Skin epidermis (tissue), 12 donors: ENCODE measurements around the gene CWC27.

Source experiments
- H3K27ac ChIP-seq, 21 experiments: fragments of 200-600 bp; sonication (generic) in 11 of 21; one replicate each; pipeline ENCODE4 v1.5.0; 2020; ENCODE audit warnings: mild to moderate bottlenecking in 3 of 21, inconsistent platforms in 2 of 21, moderate library complexity in 2 of 21
- H3K4me3 ChIP-seq, 7 experiments: fragments of 200-600 bp; sonication (generic) in 2 of 7; one replicate each; pipeline ENCODE4 v1.5.0; 2020; ENCODE audit warnings: inconsistent platforms in 2 of 7, mild to moderate bottlenecking in 2 of 7, moderate library complexity in 1 of 7

The CWC27 gene

DNA sequence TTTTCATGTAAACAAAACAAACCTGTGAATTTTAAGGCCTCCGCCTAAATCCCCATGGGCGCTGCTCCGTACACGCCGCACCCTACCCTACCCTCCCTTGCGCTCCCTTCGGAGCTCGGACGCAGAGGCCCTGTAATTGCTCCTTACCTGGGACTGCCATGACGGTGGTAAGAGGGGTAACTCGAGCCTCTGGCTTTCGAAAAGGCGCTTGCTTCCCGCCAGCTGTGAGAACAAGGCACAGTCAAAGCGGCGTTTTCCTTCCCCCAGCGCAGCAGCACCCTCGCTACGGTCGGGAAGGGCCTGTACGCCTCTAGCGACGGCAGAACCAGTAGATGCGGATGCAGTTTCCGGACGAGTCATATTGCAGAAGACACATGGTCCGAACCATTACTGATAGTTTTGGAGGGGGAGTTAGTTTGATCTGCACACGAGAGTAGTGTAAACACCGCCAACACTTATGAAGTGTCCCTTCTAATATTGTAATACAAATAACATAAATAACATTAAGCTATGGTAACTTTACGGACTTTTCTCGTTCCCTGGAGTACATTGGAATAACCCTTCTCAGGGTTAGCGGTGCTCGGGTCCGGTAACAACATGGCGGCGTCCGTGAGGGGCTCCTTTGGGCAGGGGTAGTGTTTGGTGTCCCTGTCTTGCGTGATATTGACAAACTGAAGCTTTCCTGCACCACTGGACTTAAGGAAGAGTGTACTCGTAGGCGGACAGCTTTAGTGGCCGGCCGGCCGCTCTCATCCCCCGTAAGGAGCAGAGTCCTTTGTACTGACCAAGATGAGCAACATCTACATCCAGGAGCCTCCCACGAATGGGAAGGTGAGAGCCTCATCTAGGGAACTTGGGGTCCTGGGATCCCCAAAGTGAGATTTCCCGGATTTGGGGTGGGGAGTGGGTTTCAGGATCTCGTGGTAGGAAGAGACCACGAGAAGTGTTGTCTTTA lies at the start of gene CWC27, which contains the start of gene SREK1IP1:
Gene CWC27 (plus strand): TSS at position 573 of the 955 bp plus-strand sequence. CDS start 217 bp downstream, at position 790.
Gene SREK1IP1 (minus strand): TSS at position 334 of the 955 bp plus-strand sequence. CDS start 174 bp downstream, at position 160.
- peak within 1 kb of the TSS; percentile 59 to 98 (median 84) for H3K4me3 ChIP-seq

GRCh38 chr5:64722588-64722987 lies 46.1 kb upstream of the CWC27 start:
- no peak overlapping the region for H3K27ac ChIP-seq
- no peak overlapping the region for H3K4me3 ChIP-seq

More for the DNA sequence above, at the start of gene CWC27, which contains the start of gene SREK1IP1:
- peak within 1 kb of the TSS; percentile 77 to 99 (median 94) for H3K27ac ChIP-seq

GRCh38 chr5:64727150-64727549 lies 41.6 kb upstream of the CWC27 start:
- Histone ChIP-seq H3K27ac (no peak overlapping the region), H3K4me3 (no peak overlapping the region)

- H3K27ac ChIP-seq, result no peak overlapping the region
- no peak overlapping the region for H3K4me3 ChIP-seq
Observed at GRCh38 chr5:64742411-64742810, 26.3 kb upstream of the CWC27 start.

DNA sequence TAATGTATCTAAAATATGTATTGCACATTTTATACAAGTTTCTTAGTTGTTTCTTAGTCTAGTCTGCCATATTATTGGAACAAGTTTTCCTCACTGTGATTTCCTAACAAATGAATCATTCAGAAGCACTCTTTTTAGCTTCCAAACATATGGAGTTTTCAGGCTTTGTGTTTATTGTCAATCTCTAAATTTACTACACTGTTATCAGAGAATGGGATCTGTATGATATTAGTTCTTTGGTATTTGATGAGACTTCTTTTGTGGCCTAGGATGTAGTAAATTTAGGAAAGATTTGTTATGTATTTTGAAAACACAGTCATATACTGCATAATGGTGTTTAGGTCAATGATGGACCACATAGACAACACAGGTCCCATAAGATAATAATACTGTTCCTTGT lies 25.9 kb upstream of the CWC27 start:
- Histone ChIP-seq H3K4me3 (no peak overlapping the region), H3K27ac (no peak overlapping the region)

DNA sequence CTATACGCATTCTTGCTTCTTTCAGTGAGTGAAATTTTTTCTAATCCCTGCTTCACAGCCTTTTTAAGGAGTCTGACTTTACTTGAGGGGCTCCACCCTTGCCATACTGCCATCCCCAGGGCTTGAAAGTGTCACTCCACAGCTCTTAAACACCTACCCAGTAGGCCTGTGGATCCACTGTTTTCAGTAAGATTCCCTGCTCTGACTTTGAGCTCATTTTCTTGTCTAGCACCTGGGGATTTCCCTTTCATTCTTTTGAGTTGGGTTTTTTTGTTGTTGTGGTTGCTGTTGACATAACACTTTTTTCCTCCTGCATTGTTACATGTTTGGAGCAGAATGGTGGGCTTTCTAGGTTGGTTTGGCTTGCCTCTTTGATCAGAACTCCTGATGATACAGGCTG lies 23.8 kb upstream of the CWC27 start:
- Histone ChIP-seq H3K27ac (no peak overlapping the region), H3K4me3 (no peak overlapping the region)

DNA sequence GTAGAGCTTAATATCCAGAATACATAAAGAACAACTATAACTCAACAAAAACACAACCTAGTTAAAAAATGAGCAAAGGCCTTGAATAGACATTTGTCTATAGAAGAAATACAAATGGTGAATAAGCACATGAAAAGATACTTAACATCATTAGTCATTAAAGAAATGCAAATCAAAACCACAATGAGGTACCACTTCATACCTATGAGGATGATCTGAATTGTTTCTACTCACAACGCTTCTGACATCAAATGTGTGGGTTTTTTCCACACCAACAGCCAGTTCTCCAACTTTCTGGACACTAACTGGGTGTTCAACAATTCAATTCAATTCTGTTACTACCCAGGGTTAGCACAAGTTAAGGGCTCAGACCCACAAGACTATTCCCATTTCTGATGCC lies 22.3 kb upstream of the CWC27 start:
- H3K27ac ChIP-seq, result no peak overlapping the region
- H3K4me3 ChIP-seq, result no peak overlapping the region

- Histone ChIP-seq H3K4me3 (no peak overlapping the region), H3K27ac (no peak overlapping the region)
Observed at GRCh38 chr5:64749385-64749784, 19.3 kb upstream of the CWC27 start.

DNA sequence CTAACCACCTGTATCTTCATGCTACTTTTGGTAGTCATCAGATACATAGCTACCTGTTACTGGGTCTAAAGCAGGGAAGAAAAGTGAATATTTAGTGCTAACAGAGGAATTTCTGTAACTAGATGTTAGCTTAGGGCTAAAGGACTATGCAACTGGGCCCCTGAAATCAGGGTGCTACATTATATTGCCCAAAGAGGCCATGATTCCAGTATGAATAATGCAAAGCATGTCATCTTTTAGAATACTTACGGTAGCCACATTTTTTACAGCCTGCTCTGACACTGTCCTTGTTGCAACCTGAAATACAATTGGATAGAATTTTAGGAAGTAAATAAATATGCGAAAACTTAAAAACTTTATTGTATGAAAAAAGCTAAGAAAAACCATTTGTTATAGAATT lies 14.7 kb upstream of the CWC27 start:
- Histone ChIP-seq H3K27ac (no peak overlapping the region), H3K4me3 (no peak overlapping the region)

DNA sequence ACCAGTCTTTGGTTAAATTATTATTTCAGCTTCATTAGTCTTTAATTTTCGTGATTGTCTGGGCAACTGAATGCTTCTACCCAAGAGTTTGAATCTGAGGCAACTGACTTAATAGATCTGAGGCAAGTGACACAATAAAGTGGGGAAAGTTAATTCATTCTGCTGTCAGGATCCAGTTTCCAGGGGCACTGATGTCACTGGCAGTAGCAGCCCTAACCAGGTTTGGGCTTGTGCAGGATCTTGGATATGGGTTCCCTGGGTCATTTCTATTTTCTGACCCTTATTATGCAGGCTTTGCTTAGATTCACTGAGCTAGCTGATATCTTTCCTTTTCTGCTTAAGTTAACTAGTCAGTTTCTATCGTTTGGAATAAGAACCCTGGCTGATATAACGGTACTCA lies 9.8 kb upstream of the CWC27 start:
- Histone ChIP-seq H3K4me3 (no peak overlapping the region), H3K27ac (no peak overlapping the region)

DNA sequence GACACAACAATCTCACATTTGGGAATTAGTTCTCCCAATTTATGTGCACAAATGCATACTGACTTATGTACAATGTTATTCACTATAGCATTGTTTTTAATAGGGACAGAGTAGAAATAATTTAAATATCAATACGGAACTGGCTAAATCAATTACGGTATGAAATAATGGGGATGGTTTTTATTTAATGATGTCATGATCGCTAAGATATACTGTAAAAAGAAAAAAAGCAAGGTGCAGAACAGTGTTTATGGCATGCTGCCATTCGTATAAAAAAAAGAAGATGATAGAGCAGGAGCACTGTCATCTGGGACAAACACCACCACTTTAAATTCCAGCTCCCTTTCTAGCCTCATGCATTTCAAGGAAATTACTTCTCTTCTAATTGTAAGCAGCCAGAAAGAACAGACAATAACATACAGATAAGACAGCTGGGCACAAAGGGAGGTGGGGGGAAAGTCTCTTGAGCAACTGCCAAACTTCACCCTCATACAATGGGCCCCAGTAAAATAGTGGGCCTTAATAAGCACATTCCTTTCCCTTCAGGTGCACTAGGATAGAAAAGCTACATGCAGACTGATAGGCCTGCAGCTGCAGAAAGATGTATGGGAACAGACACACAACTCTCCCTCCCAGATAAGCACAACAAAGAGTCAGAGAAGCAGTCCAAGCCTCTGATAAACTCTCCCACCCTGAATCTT lies 8.6 kb upstream of the CWC27 start:
- Histone ChIP-seq H3K4me3 (no peak overlapping the region), H3K27ac (no peak overlapping the region)

- Histone ChIP-seq H3K27ac (no peak overlapping the region), H3K4me3 (no peak overlapping the region)
Observed at GRCh38 chr5:64763948-64764503, 4.7 kb upstream of the CWC27 start.

GRCh38 chr5:64765804-64766504 lies 2.8 kb upstream of the CWC27 start:
- no peak overlapping the region for H3K4me3 ChIP-seq
- H3K27ac ChIP-seq, result peak overlapping the region in 10 of 21 experiments; percentile 2 to 93 (median 27)

- Histone ChIP-seq H3K4me3 (peak overlapping the region in 5 of 7 experiments; percentile 59 to 98 (median 88)), H3K27ac (peak overlapping the region in 11 of 21 experiments; percentile 3 to 98 (median 85))
Observed at GRCh38 chr5:64766941-64767340, 1.8 kb upstream of the CWC27 start.

GRCh38 chr5:64767959-64768357 lies 772 bp upstream of the CWC27 start:
- H3K27ac ChIP-seq, result peak overlapping the region; percentile 77 to 99 (median 94)

DNA sequence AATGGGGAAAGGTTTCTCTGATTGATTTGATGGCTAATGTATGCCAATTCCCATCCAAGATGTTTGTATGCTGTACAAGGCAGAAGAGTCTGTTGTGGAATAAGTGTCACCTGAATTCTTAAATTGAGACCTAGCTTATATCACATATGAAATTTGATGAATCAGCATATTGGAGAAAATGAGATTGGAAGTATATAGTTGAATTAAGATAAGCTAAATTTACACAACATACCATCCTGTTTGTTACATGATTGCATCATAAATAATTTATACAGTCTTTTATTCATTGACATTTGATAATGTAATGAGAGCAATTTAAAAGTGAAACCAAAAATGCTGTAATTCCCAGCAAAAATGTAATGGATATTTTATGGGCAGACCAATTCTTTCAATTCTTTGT lies 1.1 kb downstream of the CWC27 start:
- H3K27ac ChIP-seq, result no peak overlapping the region
- H3K4me3 ChIP-seq, result peak overlapping the region in 6 of 7 experiments; percentile 59 to 98 (median 86)

More at GRCh38 chr5:64767959-64768357, 772 bp upstream of the CWC27 start:
- H3K4me3 ChIP-seq, result peak overlapping the region; percentile 59 to 98 (median 84)

GRCh38 chr5:64771736-64772135 lies 3.0 kb downstream of the CWC27 start:
- no peak overlapping the region for H3K4me3 ChIP-seq

DNA sequence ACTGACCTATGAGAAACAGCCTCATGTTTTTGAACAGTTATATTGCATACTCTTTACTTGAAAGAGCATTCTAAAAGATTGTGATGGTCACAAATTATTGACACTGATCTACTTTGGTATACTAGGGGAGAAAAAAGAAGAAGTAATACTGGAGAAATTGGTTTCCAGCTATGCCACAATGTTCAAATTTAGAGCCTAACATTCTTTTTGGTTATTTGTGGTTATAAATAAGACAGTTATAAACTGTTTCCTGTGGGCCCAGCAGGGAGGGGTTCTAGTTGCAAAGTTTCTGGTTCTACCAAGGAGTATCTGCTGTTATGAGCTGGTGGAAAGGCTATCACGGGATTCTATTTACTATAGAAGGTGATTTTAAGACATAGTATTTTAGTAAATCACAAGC lies 4.8 kb downstream of the CWC27 start:
- no peak overlapping the region for H3K27ac ChIP-seq

More at GRCh38 chr5:64771736-64772135, 3.0 kb downstream of the CWC27 start:
- H3K27ac ChIP-seq, result no peak overlapping the region

GRCh38 chr5:64775291-64775690 lies 6.6 kb downstream of the CWC27 start:
- no peak overlapping the region for H3K4me3 ChIP-seq
- H3K27ac ChIP-seq, result no peak overlapping the region

More for the DNA sequence above, 4.8 kb downstream of the CWC27 start:
- H3K4me3 ChIP-seq, result no peak overlapping the region
